HepG2 (cell line): ENCODE measurements around the gene SLC2A8. TPM values are rescaled to one million over a fixed set of nuclear protein-coding genes. Genes with fewer than 3 reads are reported as not detected.
A peak's percentile ranks its signal among the peaks of the same experiment; 100 is the strongest.

ENCODE experiments used
- CEBPG ChIP-seq: IDR thresholded peaks from 2 replicates; pipeline ENCODE4 v1.6.1; 2016
- FOSL1 ChIP-seq: sonication (generic); formaldehyde crosslinking; IDR thresholded peaks from 2 replicates; pipeline ENCODE4 v1.9.0; 2021; ENCODE audit warnings: missing genetic modification reagents, borderline replicate concordance
- GMEB2 ChIP-seq: IDR thresholded peaks from 2 replicates; pipeline ENCODE4 v1.6.1; 2016; ENCODE audit warnings: missing biosample characterization, missing genetic modification reagents, low read depth
- HBP1 ChIP-seq: IDR thresholded peaks from 2 replicates; pipeline ENCODE4 v1.6.1; 2016; ENCODE audit warnings: low read depth, control low read depth
- HMG20A ChIP-seq: IDR thresholded peaks from 2 replicates; pipeline ENCODE4 v1.6.1; 2016; ENCODE audit warnings: borderline replicate concordance
- HNRNPLL ChIP-seq: fragments of 200-400 bp; formaldehyde crosslinking; IDR thresholded peaks from 2 replicates; pipeline ENCODE4 v1.6.1; 2017; ENCODE audit warnings: mild to moderate bottlenecking, low read depth, low read length; ENCODE audit not compliant: poor library complexity, severe bottlenecking
- IRF2 ChIP-seq: IDR thresholded peaks from 2 replicates; pipeline ENCODE4 v1.6.1; 2018; ENCODE audit warnings: missing genetic modification reagents, missing compliant biosample characterization
- KMT2B ChIP-seq: IDR thresholded peaks from 2 replicates; pipeline ENCODE4 v1.6.1; 2016; ENCODE audit warnings: missing genetic modification reagents, missing compliant biosample characterization
- MEF2D ChIP-seq: sonication (generic); formaldehyde crosslinking; IDR thresholded peaks from 2 replicates; pipeline ENCODE4 v1.5.1; 2020; ENCODE audit warnings: mild to moderate bottlenecking, missing genetic modification reagents
- MTF2 ChIP-seq: sonication (generic); formaldehyde crosslinking; IDR thresholded peaks from 2 replicates; pipeline ENCODE4 v1.5.0; 2020; ENCODE audit warnings: missing genetic modification reagents, borderline replicate concordance
- MYPOP ChIP-seq: sonication (generic); formaldehyde crosslinking; IDR thresholded peaks from 2 replicates; pipeline ENCODE4 v1.8.1; 2023; ENCODE audit warnings: mild to moderate bottlenecking, moderate library complexity, missing genetic modification reagents
- RNF2 ChIP-seq: fragments of 450-650 bp; conservative IDR thresholded peaks from 2 replicates; pipeline ENCODE4 v1.6.1; 2016; ENCODE audit warnings: low read depth
- SMC3 ChIP-seq: IDR thresholded peaks from 2 replicates; pipeline ENCODE4 v1.6.1; 2011; ENCODE audit warnings: low read length, improper control_type of control experiment
- SP1 ChIP-seq, 2 experiments: fragments of 450-650 bp in 1 of 2; sonication (generic) in 1 of 2; formaldehyde crosslinking in 1 of 2; IDR thresholded peaks; 2 replicates each; pipeline versions ENCODE4 v1.4.0 to v1.6.1; 2016 to 2020; ENCODE audit warnings: missing genetic modification reagents in 1 of 2
- STAT5B ChIP-seq: sonication (generic); formaldehyde crosslinking; IDR thresholded peaks from 2 replicates; pipeline ENCODE4 v1.4.0; 2020; ENCODE audit warnings: missing genetic modification reagents
- ZBTB7A ChIP-seq: sonication (generic); formaldehyde crosslinking; IDR thresholded peaks from 2 replicates; pipeline ENCODE4 v1.8.0; 2022; ENCODE audit warnings: mild to moderate bottlenecking, missing genetic modification reagents
- ZMYM4 ChIP-seq: sonication (generic); formaldehyde crosslinking; IDR thresholded peaks from 2 replicates; pipeline ENCODE4 v1.8.1; 2023; ENCODE audit warnings: mild to moderate bottlenecking, missing genetic modification reagents
- ZNF12 ChIP-seq: sonication (generic); formaldehyde crosslinking; IDR thresholded peaks from 2 replicates; pipeline ENCODE4 v1.5.0; 2020; ENCODE audit warnings: missing genetic modification reagents
- ZNF441 ChIP-seq: sonication (generic); formaldehyde crosslinking; IDR thresholded peaks from 2 replicates; pipeline ENCODE4 v1.7.0; 2021; ENCODE audit warnings: missing genetic modification reagents, borderline replicate concordance
- ZNF546 ChIP-seq: sonication (generic); formaldehyde crosslinking; conservative IDR thresholded peaks from 2 replicates; pipeline ENCODE4 v1.8.1; 2023; ENCODE audit warnings: mild to moderate bottlenecking, missing genetic modification reagents
- ZNF577 ChIP-seq: sonication (generic); formaldehyde crosslinking; IDR thresholded peaks from 2 replicates; pipeline ENCODE4 v1.4.0; 2020; ENCODE audit warnings: mild to moderate bottlenecking, low read depth, missing genetic modification reagents, borderline replicate concordance
- ZNF589 ChIP-seq: sonication (generic); formaldehyde crosslinking; conservative IDR thresholded peaks from 2 replicates; pipeline ENCODE4 v1.8.0; 2022; ENCODE audit warnings: mild to moderate bottlenecking, moderate library complexity, missing genetic modification reagents
- ZNF629 ChIP-seq: sonication (generic); formaldehyde crosslinking; conservative IDR thresholded peaks from 2 replicates; pipeline ENCODE4 v1.5.0; 2020; ENCODE audit warnings: missing genetic modification reagents
- ZNF737 ChIP-seq: sonication (generic); formaldehyde crosslinking; IDR thresholded peaks from 2 replicates; pipeline ENCODE4 v1.5.0; 2020; ENCODE audit warnings: missing genetic modification reagents, mild to moderate bottlenecking, borderline replicate concordance
- ZNF788 ChIP-seq: sonication (generic); formaldehyde crosslinking; IDR thresholded peaks from 2 replicates; pipeline ENCODE4 v1.5.0; 2020; ENCODE audit warnings: mild to moderate bottlenecking, missing genetic modification reagents, borderline replicate concordance
- ZSCAN29 ChIP-seq: sonication (generic); formaldehyde crosslinking; conservative IDR thresholded peaks from 2 replicates; pipeline ENCODE4 v1.4.0; 2020; ENCODE audit warnings: mild to moderate bottlenecking, missing genetic modification reagents
- polyA plus RNA-seq, 8 experiments: library from polyadenylated mRNA; depleted of rRNA in 3 of 8; stranded (reverse) in 7 of 8; unstranded in 1 of 8; fragments of >200 nt; fragmentation: Illumina TruSeq in 4 of 8; extraction: Trizol in 4 of 8; gene quantifications; 2 replicates each; pipeline versions ENCODE4 v1.2.1 to v1.2.3, GENCODE V29; 2011 to 2016; ENCODE audit warnings: low read depth in 4 of 8, missing spikeins in 1 of 8, mixed read lengths in 1 of 8; ENCODE audit not compliant: insufficient read depth in 1 of 8
- total RNA-seq, 5 experiments: library from RNA; depleted of rRNA; stranded (reverse); fragments of >200 nt; fragmentation: Illumina TruSeq; extraction: Trizol; gene quantifications; 2 replicates each; pipeline ENCODE4 v1.2.3, GENCODE V29; 2016; ENCODE audit warnings: low read depth in 1 of 5

The SLC2A8 gene
- total and polyA plus RNA-seq, 2 of the 13 experiments (the other 11 are each of a cell fraction or from before 2014, with no cell fraction given): 22.6 to 48.6 TPM

- TF ChIP-seq ZNF629 (CRISPR knock-in tag) (no peak), ZNF788 (CRISPR knock-in tag) (peak; percentile 12; the same call in 1 of the 2 replicates), ZNF546 (no peak), KMT2B (CRISPR knock-in tag) (peak; percentile 83), ZNF589 (CRISPR knock-in tag) (no peak), ZNF577 (CRISPR knock-in tag) (no peak), IRF2 (CRISPR knock-in tag) (peak; percentile 58; the same call in 1 of the 2 replicates), ZNF12 (CRISPR knock-in tag) (peak; percentile 96), ZNF737 (CRISPR knock-in tag) (no peak), SMC3 (no peak), ZNF441 (CRISPR knock-in tag) (peak; percentile 17; the same call in 1 of the 2 replicates), HMG20A (CRISPR knock-in tag) (no peak), CEBPG (CRISPR knock-in tag) (no peak), HBP1 (CRISPR knock-in tag) (0 out of 2 replicates have a peak, but pooled peaks have one; percentile 16), RNF2 (peak; percentile 59; the same call in 1 of the 2 replicates), ZSCAN29 (CRISPR knock-in tag) (no peak), MYPOP (CRISPR knock-in tag) (peak; percentile 87; the same call in 1 of the 2 replicates), STAT5B (no peak), SP1 (IDR thresholded peaks at IDR 0.05) (no peak), SP1 (CRISPR knock-in tag; IDR thresholded peaks at IDR 0.05) (no peak), ZBTB7A (CRISPR knock-in tag) (no peak), MTF2 (CRISPR knock-in tag) (no peak), MEF2D (no peak), ZMYM4 (CRISPR knock-in tag) (0 out of 2 replicates have a peak, but pooled peaks have one; percentile 12), GMEB2 (CRISPR knock-in tag) (no peak), HNRNPLL (peak; percentile 94), FOSL1 (CRISPR knock-in tag) (no peak)
Observed at GRCh38 chr9:127423934-127424675, 27.1 kb downstream of the SLC2A8 start, which contains the start of gene ZNF79 (continued).
